Measurements from ENCODE around the gene EIF5A. TPM values are rescaled to one million over a fixed set of nuclear protein-coding genes. Genes with fewer than 3 reads are reported as not detected.

The EIF5A gene
- total RNA-seq, 4 donors from 2014 or later = 145 to 214 (median 204) TPM

DNA sequence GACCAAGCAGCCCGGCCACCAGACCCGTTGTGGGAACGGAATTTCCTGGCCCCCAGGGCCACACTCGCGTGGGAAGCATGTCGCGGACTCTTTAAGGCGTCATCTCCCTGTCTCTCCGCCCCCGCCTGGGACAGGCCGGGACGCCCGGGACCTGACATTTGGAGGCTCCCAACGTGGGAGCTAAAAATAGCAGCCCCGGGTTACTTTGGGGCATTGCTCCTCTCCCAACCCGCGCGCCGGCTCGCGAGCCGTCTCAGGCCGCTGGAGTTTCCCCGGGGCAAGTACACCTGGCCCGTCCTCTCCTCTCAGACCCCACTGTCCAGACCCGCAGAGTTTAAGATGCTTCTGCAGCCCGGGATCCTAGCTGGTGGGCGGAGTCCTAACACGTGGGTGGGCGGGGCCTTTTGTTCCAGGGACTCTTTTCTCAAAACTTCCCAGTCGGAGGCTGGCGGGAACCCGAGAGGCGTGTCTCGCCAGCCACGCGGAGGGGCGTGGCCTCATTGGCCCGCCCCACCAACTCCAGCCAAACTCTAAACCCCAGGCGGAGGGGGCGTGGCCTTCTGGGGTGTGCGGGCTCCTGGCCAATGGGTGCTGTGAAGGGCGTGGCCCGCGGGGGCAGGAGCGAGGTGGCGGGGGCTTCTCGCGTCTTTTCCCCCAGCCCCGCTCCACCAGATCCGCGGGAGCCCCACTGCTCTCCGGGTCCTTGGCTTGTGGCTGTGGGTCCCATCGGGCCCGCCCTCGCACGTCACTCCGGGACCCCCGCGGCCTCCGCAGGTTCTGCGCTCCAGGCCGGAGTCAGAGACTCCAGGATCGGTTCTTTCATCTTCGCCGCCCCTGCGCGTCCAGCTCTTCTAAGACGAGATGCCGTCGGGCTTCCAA, 26.1 kb upstream of the EIF5A start, which contains the start of gene SLC2A4:
Gene SLC2A4, plus strand, starts transcription at position 645 of the 879 bp plus-strand sequence. Its CDS starts 217 bp downstream, at position 862.
- DNase-seq (ENCODE audit: extremely low spot score) = peak; percentile 99
- TF ChIP-seq POLR2A (IDR thresholded peaks at IDR 0.05; ENCODE audit: low read depth) (peak; percentile 86), EP300 (IDR thresholded peaks at IDR 0.05) (no peak), POLR2AphosphoS5 (IDR thresholded peaks at IDR 0.05) (peak; percentile 84 to 96)
- TF ChIP-seq, protein P1, sequence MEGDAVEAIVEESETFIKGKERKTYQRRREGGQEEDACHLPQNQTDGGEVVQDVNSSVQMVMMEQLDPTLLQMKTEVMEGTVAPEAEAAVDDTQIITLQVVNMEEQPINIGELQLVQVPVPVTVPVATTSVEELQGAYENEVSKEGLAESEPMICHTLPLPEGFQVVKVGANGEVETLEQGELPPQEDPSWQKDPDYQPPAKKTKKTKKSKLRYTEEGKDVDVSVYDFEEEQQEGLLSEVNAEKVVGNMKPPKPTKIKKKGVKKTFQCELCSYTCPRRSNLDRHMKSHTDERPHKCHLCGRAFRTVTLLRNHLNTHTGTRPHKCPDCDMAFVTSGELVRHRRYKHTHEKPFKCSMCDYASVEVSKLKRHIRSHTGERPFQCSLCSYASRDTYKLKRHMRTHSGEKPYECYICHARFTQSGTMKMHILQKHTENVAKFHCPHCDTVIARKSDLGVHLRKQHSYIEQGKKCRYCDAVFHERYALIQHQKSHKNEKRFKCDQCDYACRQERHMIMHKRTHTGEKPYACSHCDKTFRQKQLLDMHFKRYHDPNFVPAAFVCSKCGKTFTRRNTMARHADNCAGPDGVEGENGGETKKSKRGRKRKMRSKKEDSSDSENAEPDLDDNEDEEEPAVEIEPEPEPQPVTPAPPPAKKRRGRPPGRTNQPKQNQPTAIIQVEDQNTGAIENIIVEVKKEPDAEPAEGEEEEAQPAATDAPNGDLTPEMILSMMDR (IDR thresholded peaks at IDR 0.05) = no peak
- peak within 1 kb of the TSS; percentile 95 to 98 (median 96) for H3K27ac ChIP-seq (replicated peaks in 1 of 4)
- peaks cover 19 to 29% (median 27%) of the 10 kb centered on the region in 4 donors for H3K36me3 ChIP-seq
- H3K9me3 ChIP-seq = no peaks in the 10 kb centered on the region
- peak within 1 kb of the TSS; percentile 64 to 77 (median 69) for H3K4me3 ChIP-seq
- intact Hi-C loops (cut with DNase I) = no loop called here
- H3K27me3 ChIP-seq = peaks cover 0 to 7% (median 0%) of the 10 kb centered on the region in 4 donors
- H3K4me1 ChIP-seq = peaks cover 47 to 63% (median 58%) of the 10 kb centered on the region in 4 donors
- under 1% methylated on average over 39 of the region's 71 CpGs for whole genome bisulfite sequencing

GRCh38 chr17:7281953-7282751, 25.3 kb upstream of the EIF5A start:
- TF ChIP-seq EP300 (IDR thresholded peaks at IDR 0.05) (no peak), POLR2AphosphoS5 (IDR thresholded peaks at IDR 0.05) (peak; percentile 76 to 81), POLR2A (IDR thresholded peaks at IDR 0.05; ENCODE audit: low read depth) (peak; percentile 43)
- TF ChIP-seq, protein P1 (IDR thresholded peaks at IDR 0.05) = no peak

GRCh38 chr17:7282752-7283321, 24.6 kb upstream of the EIF5A start:
- H3K27me3 ChIP-seq = peaks cover 0 to 7% (median 0%) of the 10 kb centered on the region in 4 donors
- TF ChIP-seq EP300 (IDR thresholded peaks at IDR 0.05) = no peak
- TF ChIP-seq, protein P1 (IDR thresholded peaks at IDR 0.05) = peak in 2 of 3 experiments; percentile 28 to 36
- peak in 1 of 2 donors; percentile 73 for TF ChIP-seq POLR2AphosphoS5 (IDR thresholded peaks at IDR 0.05)
- TF ChIP-seq POLR2A (IDR thresholded peaks at IDR 0.05; ENCODE audit: low read depth) = no peak
- H3K36me3 ChIP-seq = peaks cover 26 to 42% (median 40%) of the 10 kb centered on the region in 4 donors
- DNase-seq (ENCODE audit: extremely low spot score) = no peak
- intact Hi-C loops (cut with DNase I) = no loop called here
- whole genome bisulfite sequencing = 13% methylated on average over 4 of the region's 6 CpGs
- H3K9me3 ChIP-seq = no peaks in the 10 kb centered on the region
- H3K4me3 ChIP-seq = peak overlapping the region; percentile 64 to 77 (median 69)
- peaks cover 47 to 78% (median 73%) of the 10 kb centered on the region in 4 donors for H3K4me1 ChIP-seq
- H3K27ac ChIP-seq (replicated peaks in 1 of 4) = peak overlapping the region; percentile 95 to 98 (median 96)

More at GRCh38 chr17:7281953-7282751, 25.3 kb upstream of the EIF5A start:
- Histone ChIP-seq H3K4me3 (peak overlapping the region; percentile 64 to 77 (median 69)), H3K9me3 (no peaks in the 10 kb centered on the region), H3K4me1 (peaks cover 47 to 71% (median 66%) of the 10 kb centered on the region in 4 donors), H3K36me3 (peaks cover 26 to 35% (median 34%) of the 10 kb centered on the region in 4 donors), H3K27me3 (peaks cover 0 to 7% (median 0%) of the 10 kb centered on the region in 4 donors), H3K27ac (replicated peaks in 1 of 4) (peak overlapping the region; percentile 95 to 98 (median 96))
- intact Hi-C loops (cut with DNase I) = no loop called here
- 4% methylated on average over 21 of the region's 43 CpGs for WGBS
- DNase-seq (ENCODE audit: extremely low spot score) = no peak

GRCh38 chr17:7283471-7284216, 23.8 kb upstream of the EIF5A start:
- intact Hi-C loops (cut with DNase I) = no loop called here
- Histone ChIP-seq H3K27me3 (peaks cover 0 to 7% (median 0%) of the 10 kb centered on the region in 4 donors), H3K4me3 (peak overlapping the region; percentile 64 to 77 (median 69)), H3K27ac (replicated peaks in 1 of 4) (peak overlapping the region; percentile 95 to 98 (median 96)), H3K9me3 (no peaks in the 10 kb centered on the region), H3K4me1 (peaks cover 47 to 84% (median 81%) of the 10 kb centered on the region in 4 donors), H3K36me3 (peaks cover 26 to 44% (median 42%) of the 10 kb centered on the region in 4 donors)
- 45% methylated on average over 14 of the region's 18 CpGs for WGBS
- no peak for DNase-seq (ENCODE audit: extremely low spot score)
- no peak for TF ChIP-seq POLR2A (IDR thresholded peaks at IDR 0.05; ENCODE audit: low read depth)
- TF ChIP-seq, protein P1 (IDR thresholded peaks at IDR 0.05) = no peak
- TF ChIP-seq EP300 (IDR thresholded peaks at IDR 0.05) = no peak
- no peak for TF ChIP-seq POLR2AphosphoS5 (IDR thresholded peaks at IDR 0.05)
